T47D (cell line): ENCODE data around the gene KNG1.
A peak's percentile ranks its signal among the peaks of the same experiment; 100 is the strongest.

Experiments
- DNase-seq, 2 experiments: peaks; one replicate each; pipeline versions ENCODE4 v3.0.0 to v3.0.0-alpha.2; 2011 to 2012; ENCODE audit warnings: low read depth in 1 of 2, low spot score in 1 of 2
- JUND ChIP-seq: IDR thresholded peaks from 2 replicates; pipeline ENCODE4 v1.6.1; 2012; ENCODE audit warnings: low read depth
- in situ Hi-C: cut with HindIII; loops from 2 replicates; pipeline ENCODE4 v1.10.0; 2016; ENCODE audit warnings: low sequenced_read_pairs, low pct_unique_long_range_greater_than_20kb

The KNG1 gene

DNA sequence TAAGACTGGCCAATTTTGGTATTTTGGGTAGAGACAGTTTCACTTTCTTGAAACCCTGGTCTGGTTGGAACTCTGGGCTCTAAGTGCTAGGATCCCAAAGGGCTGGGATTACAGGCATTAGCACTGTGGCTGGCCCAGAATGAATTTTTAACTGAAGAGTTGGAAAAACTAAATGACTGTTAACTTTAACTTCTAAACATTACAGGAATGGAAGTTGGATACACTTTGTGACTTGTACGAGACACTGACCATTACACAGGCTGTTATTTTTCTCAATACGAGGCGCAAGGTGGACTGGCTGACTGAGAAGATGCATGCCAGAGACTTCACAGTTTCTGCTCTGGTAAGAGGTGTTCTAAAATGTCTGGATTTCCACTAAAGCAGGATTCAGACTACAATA, 69.8 kb downstream of the KNG1 start:
- in situ Hi-C loops, result no loop called here
- no peak for DNase-seq
- no peak for TF ChIP-seq JUND

DNA sequence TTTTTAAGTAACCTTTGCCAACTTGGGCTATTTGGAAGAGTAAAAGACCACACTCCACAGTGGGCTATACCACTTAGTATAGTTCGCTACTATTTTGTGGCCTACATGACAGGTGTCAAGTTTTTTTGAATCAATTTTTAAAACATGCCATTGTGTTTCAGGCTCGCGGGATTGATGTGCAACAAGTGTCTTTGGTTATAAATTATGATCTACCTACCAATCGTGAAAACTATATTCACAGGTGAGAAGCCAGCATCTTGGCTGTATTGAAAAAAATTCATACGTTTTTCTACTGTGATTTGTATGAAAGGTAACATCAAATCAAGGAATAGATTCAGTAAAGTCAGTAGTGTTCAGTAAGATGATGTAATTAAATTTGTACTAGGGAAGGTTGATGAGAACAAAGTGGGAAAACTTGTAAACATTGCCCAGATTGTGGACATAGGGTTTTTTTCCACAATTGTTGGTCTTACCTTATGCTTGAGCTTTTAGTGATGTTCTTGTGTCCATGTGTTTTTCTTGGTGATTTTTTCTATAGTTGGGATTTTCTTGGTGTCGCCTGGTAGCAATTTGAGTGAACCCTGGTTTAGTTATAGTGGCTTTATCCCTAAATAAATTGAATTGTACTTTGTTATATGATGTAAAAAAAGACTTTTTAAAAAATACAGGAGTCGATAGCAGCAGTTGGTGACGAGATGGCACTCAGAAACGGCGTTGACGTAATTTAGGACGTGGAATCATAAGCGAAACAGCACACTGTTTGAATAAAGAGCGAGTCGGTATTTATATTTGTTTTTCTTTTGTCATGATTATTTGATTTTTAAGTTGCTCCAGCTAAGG, 70.7 kb downstream of the KNG1 start:
- in situ Hi-C loops, result no loop called here
- DNase-seq, result peak in 1 of 2 experiments; percentile 36
- 0 out of 2 replicates have a peak, but pooled peaks have one; percentile 52 for TF ChIP-seq JUND

DNA sequence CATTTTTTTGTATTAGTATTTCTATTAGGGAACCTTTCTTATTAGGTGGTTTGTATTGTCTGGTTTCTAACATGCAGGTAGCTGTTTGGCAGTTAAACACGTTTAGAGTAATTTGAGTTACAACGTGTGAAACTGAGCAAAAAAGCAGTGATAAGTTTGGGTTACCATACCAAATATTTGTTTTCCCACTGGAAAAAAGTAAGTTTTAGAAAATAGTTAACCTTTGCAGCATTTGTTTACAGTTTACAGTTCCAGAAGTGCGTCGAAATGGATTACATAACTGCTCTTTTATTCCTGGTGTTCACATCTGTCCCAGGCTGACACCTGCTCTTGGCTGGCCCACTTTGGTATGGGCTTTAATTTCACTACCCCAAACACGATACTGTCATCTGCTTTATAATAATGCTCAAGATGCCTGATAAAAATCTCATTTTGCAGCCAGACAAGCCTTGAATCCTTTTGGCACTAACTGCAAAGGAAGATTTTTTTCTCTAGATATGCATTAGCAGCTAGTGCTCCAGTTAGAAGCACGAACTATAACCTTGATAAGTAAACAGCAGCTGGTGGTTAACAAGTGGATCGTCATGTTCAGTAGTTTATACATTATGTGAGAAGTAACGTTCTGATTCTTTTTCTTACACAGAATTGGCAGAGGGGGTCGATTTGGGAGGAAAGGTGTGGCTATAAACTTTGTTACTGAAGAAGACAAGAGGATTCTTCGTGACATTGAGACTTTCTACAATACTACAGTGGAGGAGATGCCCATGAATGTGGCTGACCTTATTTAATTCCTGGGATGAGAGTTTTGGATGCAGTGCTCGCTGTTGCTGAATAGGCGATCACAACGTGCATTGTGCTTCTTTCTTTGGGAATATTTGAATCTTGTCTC, 71.6 kb downstream of the KNG1 start:
- peak in 1 of 2 experiments; percentile 52 for DNase-seq
- in situ Hi-C loops, result no loop called here
- no peak; the same call in 1 of the 2 replicates for TF ChIP-seq JUND

DNA sequence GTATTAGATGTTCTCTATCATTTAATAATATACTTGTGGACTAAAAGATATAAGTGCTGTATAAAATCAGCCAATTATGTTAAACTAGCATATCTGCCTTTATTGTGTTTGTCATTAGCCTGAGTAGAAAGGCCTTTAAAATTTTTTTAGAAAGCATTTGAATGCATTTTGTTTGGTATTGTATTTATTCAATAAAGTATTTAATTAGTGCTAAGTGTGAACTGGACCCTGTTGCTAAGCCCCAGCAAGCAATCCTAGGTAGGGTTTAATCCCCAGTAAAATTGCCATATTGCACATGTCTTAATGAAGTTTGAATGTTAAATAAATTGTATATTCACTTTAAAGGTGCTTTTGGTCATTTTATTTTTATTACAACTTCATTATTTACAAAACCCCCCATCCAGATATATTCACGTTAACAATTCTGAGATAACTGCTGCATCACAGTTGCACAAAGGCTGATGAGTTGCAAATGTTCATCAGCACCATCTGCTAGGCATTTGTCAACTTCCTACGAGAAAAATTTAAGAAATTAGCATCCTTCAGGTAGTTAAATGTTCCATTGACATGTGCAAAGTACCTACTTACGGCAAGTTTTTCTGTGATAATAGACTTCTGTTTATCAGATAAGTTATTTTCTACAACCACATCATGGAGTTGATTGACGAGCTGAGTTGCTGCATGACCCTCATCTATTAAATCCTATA, 72.5 kb downstream of the KNG1 start:
- no peak for DNase-seq
- TF ChIP-seq JUND, result 0 out of 2 replicates have a peak, but pooled peaks have one; percentile 14
- in situ Hi-C loops, result no loop called here

DNA sequence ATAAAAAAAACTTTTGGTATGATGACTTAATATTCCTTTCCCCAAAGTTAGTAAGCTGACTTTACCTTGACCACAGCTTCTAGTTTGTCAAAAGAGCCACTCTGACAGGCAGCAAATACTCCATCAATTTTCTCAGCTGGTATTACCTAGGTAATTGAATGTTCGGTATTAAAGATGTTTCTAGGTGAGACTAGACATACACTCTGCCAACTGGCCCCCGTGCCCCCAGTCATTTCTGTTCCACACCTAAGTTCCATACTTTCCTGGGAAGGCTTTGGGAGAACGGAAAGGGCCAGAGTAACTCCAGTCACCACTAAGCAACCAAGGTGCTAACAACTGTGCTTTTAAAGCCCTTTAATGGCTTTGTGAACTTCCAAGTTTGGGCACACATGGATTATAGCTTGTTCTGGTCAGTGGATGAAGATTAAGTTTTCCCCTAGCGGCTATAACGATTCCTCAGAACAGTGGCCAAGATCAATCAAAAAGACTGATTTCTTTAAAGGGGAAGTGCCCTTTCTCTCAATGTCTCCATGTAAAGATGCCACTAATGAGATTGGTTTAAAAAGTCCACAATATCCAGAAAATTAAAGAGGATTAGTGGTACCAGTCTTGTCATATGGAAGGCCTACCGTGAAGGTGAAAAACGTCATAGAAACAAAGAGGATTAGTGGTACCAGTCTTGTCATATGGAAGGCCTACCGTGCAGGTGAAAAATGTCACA, 73.3 kb downstream of the KNG1 start:
- DNase-seq, result peak in 1 of 2 experiments; percentile 85
- in situ Hi-C loops, result no loop called here
- TF ChIP-seq JUND, result peak; percentile 69
